Neuron (in vitro differentiated cells): Measurements from ENCODE around the gene HCRT.
"Not testable (repeated sequence)": the region's sequence is repeated elsewhere in the genome, so short reads cannot be mapped to it uniquely, and the experiment has no call there.

Source experiments
- H2AFZ ChIP-seq: one replicate; pipeline ENCODE4 v1.6.1; 2013; ENCODE audit warnings: low read depth, mild to moderate bottlenecking, inconsistent platforms, low read length, moderate library complexity
- H3K27me3 ChIP-seq: one replicate; pipeline ENCODE4 v1.6.1; 2013; ENCODE audit warnings: low read length; ENCODE audit not compliant: insufficient read depth
- H3K36me3 ChIP-seq: one replicate; pipeline ENCODE4 v1.6.1; 2013; ENCODE audit warnings: low read length; ENCODE audit not compliant: insufficient read depth
- H3K4me1 ChIP-seq: one replicate; pipeline ENCODE4 v1.6.1; 2013; ENCODE audit warnings: low read length; ENCODE audit not compliant: insufficient read depth
- H3K4me3 ChIP-seq: 2 replicates; pipeline ENCODE4 v1.5.1; 2013; ENCODE audit warnings: mild to moderate bottlenecking, low read length, moderate library complexity
- H3K9me3 ChIP-seq: one replicate; pipeline ENCODE4 v1.6.1; 2013; ENCODE audit warnings: low read length

HCRT gene

GRCh38 chr17:42163696-42164407 is 21.4 kb downstream of the HCRT start:
- no peaks in the 10 kb centered on the region for H3K27me3 ChIP-seq
- no peaks in the 10 kb centered on the region for H3K9me3 ChIP-seq
- peaks cover 11% of the 10 kb centered on the region for H3K4me1 ChIP-seq
- no peak overlapping the region for H2AFZ ChIP-seq
- no peak overlapping the region for H3K4me3 ChIP-seq
- H3K36me3 ChIP-seq: no peaks in the 10 kb centered on the region

GRCh38 chr17:42163113-42163512 is 22.1 kb downstream of the HCRT start:
- Histone ChIP-seq H3K36me3 (no peaks in the 10 kb centered on the region), H3K27me3 (no peaks in the 10 kb centered on the region), H3K9me3 (no peaks in the 10 kb centered on the region), H3K4me1 (peaks cover 11% of the 10 kb centered on the region), H3K4me3 (no peak overlapping the region), H2AFZ (no peak overlapping the region)

- Histone ChIP-seq H3K4me3 (no peak overlapping the region), H3K27me3 (no peaks in the 10 kb centered on the region), H3K36me3 (no peaks in the 10 kb centered on the region), H2AFZ (peak overlapping the region; percentile 20), H3K9me3 (no peaks in the 10 kb centered on the region), H3K4me1 (peaks cover 11% of the 10 kb centered on the region)
Measured at GRCh38 chr17:42160531-42160910, 24.7 kb downstream of the HCRT start.

GRCh38 chr17:42159796-42160530 is 25.3 kb downstream of the HCRT start:
- Histone ChIP-seq H3K27me3 (no peaks in the 10 kb centered on the region), H3K9me3 (no peaks in the 10 kb centered on the region), H3K4me3 (no peak overlapping the region), H3K4me1 (peaks cover 11% of the 10 kb centered on the region), H2AFZ (peak overlapping the region; percentile 20), H3K36me3 (no peaks in the 10 kb centered on the region)

GRCh38 chr17:42155614-42156045 is 29.6 kb downstream of the HCRT start:
- H3K4me3 ChIP-seq: no peak overlapping the region
- H2AFZ ChIP-seq: no peak overlapping the region
- peaks cover 39% of the 10 kb centered on the region for H3K4me1 ChIP-seq
- H3K36me3 ChIP-seq: peaks cover 4% of the 10 kb centered on the region
- H3K27me3 ChIP-seq: no peaks in the 10 kb centered on the region
- no peaks in the 10 kb centered on the region for H3K9me3 ChIP-seq

- Histone ChIP-seq H3K27me3 (no peaks in the 10 kb centered on the region), H3K4me1 (peaks cover 28% of the 10 kb centered on the region), H3K9me3 (no peaks in the 10 kb centered on the region), H2AFZ (no peak overlapping the region), H3K36me3 (peaks cover 4% of the 10 kb centered on the region), H3K4me3 (peak overlapping the region; percentile 87)
Measured at GRCh38 chr17:42153919-42154742, 31.1 kb downstream of the HCRT start.

GRCh38 chr17:42146911-42147607 is 38.2 kb downstream of the HCRT start:
- no peaks in the 10 kb centered on the region for H3K9me3 ChIP-seq
- H3K36me3 ChIP-seq: peaks cover 21% of the 10 kb centered on the region
- peaks cover 16% of the 10 kb centered on the region for H3K4me1 ChIP-seq
- no peak overlapping the region for H2AFZ ChIP-seq
- H3K4me3 ChIP-seq: no peak overlapping the region
- no peaks in the 10 kb centered on the region for H3K27me3 ChIP-seq

GRCh38 chr17:42143138-42143537 is 42.1 kb downstream of the HCRT start:
- not testable (repeated sequence) for H3K9me3 ChIP-seq, H2AFZ ChIP-seq, H3K4me3 ChIP-seq, H3K27me3 ChIP-seq
- H3K36me3 ChIP-seq: peaks cover 18% of the 10 kb centered on the region
- H3K4me1 ChIP-seq: peaks cover 16% of the 10 kb centered on the region

- peaks cover 16% of the 10 kb centered on the region for H3K4me1 ChIP-seq
Measured at GRCh38 chr17:42142371-42142896, 42.8 kb downstream of the HCRT start.

GRCh38 chr17:42141382-42141781 is 43.9 kb downstream of the HCRT start:
- Histone ChIP-seq H2AFZ (no peak overlapping the region), H3K27me3 (no peaks in the 10 kb centered on the region), H3K9me3 (no peaks in the 10 kb centered on the region), H3K36me3 (peaks cover 19% of the 10 kb centered on the region), H3K4me1 (peaks cover 16% of the 10 kb centered on the region), H3K4me3 (no peak overlapping the region)

More at GRCh38 chr17:42142371-42142896, 42.8 kb downstream of the HCRT start:
- no peak overlapping the region for H3K4me3 ChIP-seq
- peaks cover 18% of the 10 kb centered on the region for H3K36me3 ChIP-seq
- no peak overlapping the region for H2AFZ ChIP-seq
- no peaks in the 10 kb centered on the region for H3K9me3 ChIP-seq
- H3K27me3 ChIP-seq: no peaks in the 10 kb centered on the region

- peaks cover 16% of the 10 kb centered on the region for H3K4me1 ChIP-seq
- peaks cover 21% of the 10 kb centered on the region for H3K36me3 ChIP-seq
- not testable (repeated sequence) for H2AFZ ChIP-seq, H3K27me3 ChIP-seq, H3K4me3 ChIP-seq, H3K9me3 ChIP-seq
Measured at GRCh38 chr17:42140690-42141089, 44.6 kb downstream of the HCRT start.

GRCh38 chr17:42138749-42139492 is 46.3 kb downstream of the HCRT start:
- H3K4me1 ChIP-seq: peaks cover 16% of the 10 kb centered on the region
- no peaks in the 10 kb centered on the region for H3K27me3 ChIP-seq
- no peaks in the 10 kb centered on the region for H3K9me3 ChIP-seq
- peaks cover 21% of the 10 kb centered on the region for H3K36me3 ChIP-seq
- H2AFZ ChIP-seq: no peak overlapping the region
- no peak overlapping the region for H3K4me3 ChIP-seq
